Esophagus muscularis mucosa (tissue), 4 donors: Measurements from ENCODE around the gene WDR82.

Experiments used
- EP300 ChIP-seq: sonication (generic); formaldehyde crosslinking; IDR thresholded peaks from one replicate; pipeline ENCODE4 v1.6.1; 2017; ENCODE audit warnings: antibody characterized with exemption
- POLR2A ChIP-seq: fragments of 450-650 bp; IDR thresholded peaks from one replicate; pipeline ENCODE4 v1.6.1; 2017; ENCODE audit warnings: antibody characterized with exemption, moderate library complexity, mild to moderate bottlenecking, low read depth
- TF ChIP-seq, protein P1 (sequence below), 3 experiments: fragments of 200-600 bp in 2 of 3; fragments of 450-650 bp in 1 of 3; sonication (generic) in 2 of 3; IDR thresholded peaks; one replicate each; pipeline ENCODE4 v1.5.1; 2017 to 2019; ENCODE audit warnings: antibody characterized with exemption in 3 of 3, mild to moderate bottlenecking in 2 of 3, moderate library complexity in 1 of 3

DNA sequence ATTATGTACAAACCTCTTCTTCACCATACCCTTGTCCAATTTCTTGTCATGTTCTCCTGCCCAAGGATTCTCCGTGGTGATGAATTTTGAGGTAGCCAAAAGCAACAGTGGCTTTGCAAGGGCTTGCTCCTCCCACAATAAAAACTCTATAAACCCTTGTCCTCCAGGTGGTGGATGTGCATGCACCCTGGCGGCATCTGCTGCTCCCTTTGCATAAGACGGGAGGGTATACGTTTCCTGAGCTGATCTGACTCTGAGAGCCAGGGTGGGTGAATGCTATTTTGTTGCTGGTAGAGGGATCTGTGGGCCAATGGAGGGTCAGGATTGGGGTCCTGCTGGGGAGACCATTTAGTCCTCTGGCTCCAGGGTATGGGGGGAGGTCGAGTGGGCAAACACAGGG is 43.0 kb upstream of the WDR82 start:
- TF ChIP-seq, protein P1, sequence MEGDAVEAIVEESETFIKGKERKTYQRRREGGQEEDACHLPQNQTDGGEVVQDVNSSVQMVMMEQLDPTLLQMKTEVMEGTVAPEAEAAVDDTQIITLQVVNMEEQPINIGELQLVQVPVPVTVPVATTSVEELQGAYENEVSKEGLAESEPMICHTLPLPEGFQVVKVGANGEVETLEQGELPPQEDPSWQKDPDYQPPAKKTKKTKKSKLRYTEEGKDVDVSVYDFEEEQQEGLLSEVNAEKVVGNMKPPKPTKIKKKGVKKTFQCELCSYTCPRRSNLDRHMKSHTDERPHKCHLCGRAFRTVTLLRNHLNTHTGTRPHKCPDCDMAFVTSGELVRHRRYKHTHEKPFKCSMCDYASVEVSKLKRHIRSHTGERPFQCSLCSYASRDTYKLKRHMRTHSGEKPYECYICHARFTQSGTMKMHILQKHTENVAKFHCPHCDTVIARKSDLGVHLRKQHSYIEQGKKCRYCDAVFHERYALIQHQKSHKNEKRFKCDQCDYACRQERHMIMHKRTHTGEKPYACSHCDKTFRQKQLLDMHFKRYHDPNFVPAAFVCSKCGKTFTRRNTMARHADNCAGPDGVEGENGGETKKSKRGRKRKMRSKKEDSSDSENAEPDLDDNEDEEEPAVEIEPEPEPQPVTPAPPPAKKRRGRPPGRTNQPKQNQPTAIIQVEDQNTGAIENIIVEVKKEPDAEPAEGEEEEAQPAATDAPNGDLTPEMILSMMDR (IDR thresholded peaks at IDR 0.05) = no peak
- TF ChIP-seq POLR2A (no peak), EP300 (no peak)
